RWPE1 (cell line): Measurements from ENCODE around the gene DDX46.

Experiments used
- CTCF ChIA-PET: fragments of 350-600 bp; sonication (Branson Sonifier 250); formaldehyde crosslinking; extraction: SDS; loops from one replicate; lab custom pipeline; 2021; lab: Yijun Ruan, JAX
- POLR2A ChIA-PET: fragments of 400-600 bp; formaldehyde crosslinking; extraction: SDS; loops from one replicate; lab custom pipeline; 2020; ENCODE audit warnings: antibody characterized with exemption; ENCODE audit not compliant: low non-redundant PET; lab: Yijun Ruan, JAX
- DNase-seq: peaks from one replicate; pipeline ENCODE4 v3.0.0; 2012; ENCODE audit warnings: low spot score
- H3K27ac ChIP-seq: fragments of 450-650 bp; 2 replicates; pipeline ENCODE4 v1.5.1; 2017
- TF ChIP-seq, protein P1 (sequence below): fragments of 450-650 bp; conservative IDR thresholded peaks from 2 replicates; pipeline ENCODE4 v1.5.1; 2017; ENCODE audit warnings: low read depth, mild to moderate bottlenecking

Gene DDX46

GRCh38 chr5:134784241-134784920 lies 25.8 kb downstream of the DDX46 start:
- ChIA-PET POLR2A (interaction anchor here (0.5 kb wide), 1 partner anchor 66 kb away, joined by 3 read pairs; no protein-coding TSS in a partner anchor), CTCF (interaction anchor here (0.8 to 0.9 kb wide), 2 partner anchors 10 to 68 kb away, joined by 3 read pairs; no protein-coding TSS in a partner anchor)
- H3K27ac ChIP-seq, result no peak overlapping the region
- TF ChIP-seq, protein P1, sequence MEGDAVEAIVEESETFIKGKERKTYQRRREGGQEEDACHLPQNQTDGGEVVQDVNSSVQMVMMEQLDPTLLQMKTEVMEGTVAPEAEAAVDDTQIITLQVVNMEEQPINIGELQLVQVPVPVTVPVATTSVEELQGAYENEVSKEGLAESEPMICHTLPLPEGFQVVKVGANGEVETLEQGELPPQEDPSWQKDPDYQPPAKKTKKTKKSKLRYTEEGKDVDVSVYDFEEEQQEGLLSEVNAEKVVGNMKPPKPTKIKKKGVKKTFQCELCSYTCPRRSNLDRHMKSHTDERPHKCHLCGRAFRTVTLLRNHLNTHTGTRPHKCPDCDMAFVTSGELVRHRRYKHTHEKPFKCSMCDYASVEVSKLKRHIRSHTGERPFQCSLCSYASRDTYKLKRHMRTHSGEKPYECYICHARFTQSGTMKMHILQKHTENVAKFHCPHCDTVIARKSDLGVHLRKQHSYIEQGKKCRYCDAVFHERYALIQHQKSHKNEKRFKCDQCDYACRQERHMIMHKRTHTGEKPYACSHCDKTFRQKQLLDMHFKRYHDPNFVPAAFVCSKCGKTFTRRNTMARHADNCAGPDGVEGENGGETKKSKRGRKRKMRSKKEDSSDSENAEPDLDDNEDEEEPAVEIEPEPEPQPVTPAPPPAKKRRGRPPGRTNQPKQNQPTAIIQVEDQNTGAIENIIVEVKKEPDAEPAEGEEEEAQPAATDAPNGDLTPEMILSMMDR, result no peak; the same call in 1 of the 2 replicates
- DNase-seq, result no peak

DNA sequence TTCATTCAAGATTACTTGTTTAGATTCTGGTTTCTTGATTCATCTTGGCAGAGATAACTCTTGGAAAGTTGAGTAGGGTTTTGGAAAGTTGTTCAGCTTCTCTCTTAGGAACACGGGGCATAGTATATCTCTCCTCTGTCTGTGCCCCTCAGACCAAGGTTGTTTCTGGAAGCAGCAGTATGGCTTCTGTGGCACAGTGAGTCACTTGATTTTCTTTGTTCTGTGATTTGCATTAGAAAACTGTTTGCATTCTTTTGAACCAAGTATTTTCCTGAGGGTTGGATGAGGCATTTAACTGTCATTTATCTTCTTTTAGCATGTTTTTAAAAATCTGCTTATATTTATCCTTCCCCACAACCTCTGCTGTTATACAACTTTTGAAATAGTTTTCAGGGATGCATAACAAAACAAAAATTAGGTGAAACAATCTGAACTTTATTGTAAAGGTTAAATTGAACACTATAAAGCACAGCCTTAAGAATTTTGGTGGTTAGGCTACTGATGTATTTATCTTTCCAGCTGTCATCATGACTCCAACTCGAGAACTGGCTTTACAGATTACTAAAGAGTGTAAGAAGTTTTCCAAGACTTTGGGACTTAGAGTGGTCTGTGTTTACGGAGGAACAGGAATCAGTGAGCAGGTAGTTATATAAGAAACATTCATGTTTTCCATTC lies 26.5 kb downstream of the DDX46 start:
- no peak for DNase-seq
- no peak overlapping the region for H3K27ac ChIP-seq
- CTCF ChIA-PET, result interaction anchor here (0.8 to 0.9 kb wide), 2 partner anchors 9 to 67 kb away, joined by 3 read pairs; no protein-coding TSS in a partner anchor
- TF ChIP-seq, protein P1, result no peak
- POLR2A ChIA-PET, result no interaction called here

DNA sequence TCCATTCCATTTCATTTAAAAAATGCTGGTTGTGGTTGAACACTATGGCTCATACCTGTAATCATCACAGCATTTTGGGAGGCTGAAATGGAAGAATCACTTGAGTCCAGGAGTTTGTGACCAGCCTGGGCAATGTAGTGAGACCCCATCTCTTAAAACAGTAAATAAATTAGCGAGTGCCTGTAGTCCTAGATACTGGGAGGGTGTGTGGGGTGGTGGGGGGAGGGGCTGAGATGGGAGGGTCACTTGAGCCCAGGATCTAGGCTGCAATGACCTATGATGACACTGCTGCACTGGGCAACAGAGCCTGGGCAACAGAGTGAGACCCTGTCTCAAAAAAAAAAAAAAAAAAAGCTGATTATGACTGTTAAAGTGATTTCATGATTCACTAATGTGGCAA lies 29.1 kb downstream of the DDX46 start:
- H3K27ac ChIP-seq, result no peak overlapping the region
- TF ChIP-seq, protein P1, result no peak
- POLR2A ChIA-PET, result interaction anchor here (0.6 kb wide), 2 partner anchors 9 to 44 kb away, joined by 4 to 7 read pairs; no protein-coding TSS in a partner anchor

DNA sequence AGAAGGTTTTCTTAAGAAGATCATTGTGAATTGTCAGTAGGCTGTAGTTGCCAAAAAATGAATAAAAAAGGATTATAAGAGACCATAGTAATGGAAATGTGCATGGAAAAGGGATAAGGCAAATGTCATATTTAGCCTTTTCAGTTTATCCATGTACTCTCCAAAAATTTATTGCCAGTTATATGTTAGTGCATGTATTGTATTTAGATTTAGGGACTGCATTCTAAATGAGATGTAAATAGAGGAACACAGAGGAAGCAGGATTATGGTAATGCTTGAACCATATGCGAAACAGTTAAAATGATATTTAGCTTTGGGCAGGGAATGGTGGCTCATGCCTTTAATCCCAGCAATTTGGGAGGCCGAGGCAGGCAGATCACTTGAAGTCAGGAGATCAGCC lies 33.0 kb downstream of the DDX46 start:
- CTCF ChIA-PET, result interaction anchor here (0.6 kb wide), 2 partner anchors 40 to 600 kb away, joined by 3 to 4 read pairs; no protein-coding TSS in a partner anchor
- POLR2A ChIA-PET, result no interaction called here
- no peak for DNase-seq
- TF ChIP-seq, protein P1, result no peak
- H3K27ac ChIP-seq, result no peak overlapping the region

More for the DNA sequence above, 29.1 kb downstream of the DDX46 start:
- CTCF ChIA-PET, result interaction anchor here (0.6 to 0.7 kb wide), 3 partner anchors 51 to 342 kb away, joined by 3 to 4 read pairs (median 4); no protein-coding TSS in a partner anchor
- no peak for DNase-seq

GRCh38 chr5:134792286-134792685 lies 33.7 kb downstream of the DDX46 start:
- no peak for DNase-seq
- CTCF ChIA-PET, result interaction anchor here (0.6 kb wide), 2 partner anchors 41 to 600 kb away, joined by 3 to 4 read pairs; no protein-coding TSS in a partner anchor
- POLR2A ChIA-PET, result no interaction called here
- TF ChIP-seq, protein P1, result no peak
- no peak overlapping the region for H3K27ac ChIP-seq

DNA sequence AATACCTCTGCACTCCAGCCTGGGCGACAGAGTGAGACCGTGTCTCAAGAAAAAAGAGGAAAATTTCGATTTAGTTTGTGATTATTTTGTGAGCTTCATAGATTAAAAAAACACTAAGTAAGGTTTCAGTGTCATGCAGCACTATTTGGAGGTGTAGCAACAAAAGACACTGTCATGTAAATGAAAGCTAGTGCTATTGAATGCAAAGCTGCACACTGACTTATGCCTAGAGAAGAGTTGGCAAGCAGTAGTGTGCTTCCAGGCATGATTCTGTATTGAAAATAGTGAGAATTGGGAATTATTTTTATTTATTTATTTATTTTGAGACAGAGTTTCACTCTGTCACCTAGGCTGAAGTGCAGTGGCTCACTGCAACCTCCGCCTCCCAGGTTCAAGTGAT lies 34.5 kb downstream of the DDX46 start:
- no peak overlapping the region for H3K27ac ChIP-seq
- POLR2A ChIA-PET, result no interaction called here
- CTCF ChIA-PET, result no interaction called here
- DNase-seq, result no peak
- TF ChIP-seq, protein P1, result no peak
